HG03558 (cell line): Measurements from ENCODE around the gene WASF1.

ENCODE experiments used
- ATAC-seq: cut with Tn5 transposase; IDR thresholded peaks from one replicate; pipeline ENCODE4 v1.9.1; 2021; ENCODE audit warnings: moderate number of reproducible peaks; ENCODE audit not compliant: unreplicated experiment; ENCODE audit errors: extremely low read depth

Gene WASF1

GRCh38 chr6:110179406-110180227 is at the start of gene WASF1:
TSS of gene WASF1 (minus strand) at chr6:110179670. CDS start at chr6:110127601, 52,069 bp downstream.
- peak; percentile 78 for ATAC-seq

DNA sequence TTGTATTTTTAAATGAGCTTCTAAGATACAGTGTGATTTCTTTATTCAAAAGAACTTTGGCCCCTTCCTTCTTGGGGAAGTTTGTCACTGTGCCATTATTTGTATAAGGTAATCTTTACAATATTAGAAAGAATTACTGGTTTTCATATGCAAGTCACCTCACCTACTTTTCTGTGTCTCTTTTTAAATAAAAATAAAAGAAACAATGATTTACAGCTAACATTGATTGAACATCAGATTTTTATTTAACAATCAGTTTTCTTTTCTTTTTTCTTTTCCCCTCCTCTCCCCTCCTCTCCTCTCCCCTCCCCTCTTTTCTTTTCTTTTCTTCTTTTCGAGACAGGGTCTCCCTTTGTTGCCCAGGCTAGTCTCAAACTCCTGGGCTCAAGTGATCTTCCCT is 46.8 kb upstream of the WASF1 start:
- ATAC-seq, result no peak

- no peak for ATAC-seq
These were observed 42.3 kb upstream of the WASF1 start for GRCh38 chr6:110221738-110222137.

- ATAC-seq, result no peak
These were observed 37.8 kb upstream of the WASF1 start for GRCh38 chr6:110217266-110217665.

- no peak for ATAC-seq
These were observed 36.7 kb upstream of the WASF1 start for GRCh38 chr6:110216140-110216539.

DNA sequence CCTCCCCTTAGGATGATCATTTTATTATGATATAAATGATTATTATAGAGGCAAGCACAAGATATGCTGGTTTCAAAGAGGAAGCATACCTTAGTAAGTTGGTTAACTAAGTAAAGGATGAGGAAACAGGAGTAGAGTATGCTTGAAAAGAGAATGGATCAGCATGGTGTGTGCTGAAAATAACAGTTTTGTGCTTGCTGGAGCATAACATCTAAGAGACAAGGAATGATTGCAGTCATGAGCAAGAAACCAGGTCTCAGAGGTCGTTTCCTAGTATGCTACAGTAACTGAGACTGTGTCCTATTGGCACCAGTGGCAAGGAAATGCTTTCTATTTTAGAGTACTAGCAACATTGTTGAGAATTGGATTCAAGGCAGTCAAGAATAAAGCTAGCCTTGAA is 34.9 kb upstream of the WASF1 start:
- no peak for ATAC-seq

GRCh38 chr6:110211753-110212152 is 32.3 kb upstream of the WASF1 start:
- no peak for ATAC-seq

DNA sequence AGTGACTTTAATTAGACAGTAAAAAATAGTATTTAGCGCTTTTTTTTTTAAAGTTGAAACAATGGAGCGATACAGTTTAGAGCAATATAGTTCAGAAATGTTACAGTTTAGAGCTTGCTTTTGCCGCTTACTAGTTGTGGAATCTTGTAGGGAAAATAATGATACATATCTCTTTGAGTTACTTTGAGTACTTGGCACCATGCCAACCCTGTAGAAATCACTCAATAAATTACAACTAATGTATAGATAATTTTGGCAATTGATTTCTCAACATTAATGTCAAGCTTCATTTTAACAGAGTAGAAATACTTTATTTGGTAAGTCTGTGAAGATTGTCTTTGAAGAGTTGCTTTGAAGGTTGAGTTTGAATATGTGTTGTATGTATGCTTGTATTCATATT is 28.2 kb upstream of the WASF1 start:
- ATAC-seq, result no peak

GRCh38 chr6:110201151-110201884 is 21.8 kb upstream of the WASF1 start:
- ATAC-seq, result no peak

- ATAC-seq, result no peak
These were observed 19.1 kb upstream of the WASF1 start for GRCh38 chr6:110198561-110198960.

GRCh38 chr6:110196874-110197273 is 17.4 kb upstream of the WASF1 start:
- no peak for ATAC-seq

- no peak for ATAC-seq
These were observed 16.2 kb upstream of the WASF1 start for GRCh38 chr6:110195639-110196038.

DNA sequence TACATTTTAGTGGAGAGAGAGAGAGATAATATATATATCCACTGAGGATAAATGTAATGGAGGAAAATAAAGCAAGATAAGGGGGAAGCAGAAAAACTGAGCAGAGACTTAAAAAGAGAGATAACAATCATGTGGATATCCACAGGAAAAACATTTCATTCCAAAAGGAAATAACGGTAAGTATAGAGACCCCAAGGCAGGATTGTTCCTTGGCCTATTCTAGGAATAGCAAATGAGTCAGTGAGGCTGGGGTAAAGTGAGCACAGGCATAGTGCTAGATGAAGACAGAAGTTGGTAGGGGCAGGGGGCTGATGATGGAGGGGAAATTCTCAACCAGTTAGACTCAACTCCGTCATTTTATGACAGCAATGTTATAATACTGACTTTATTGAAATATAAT is 12.0 kb upstream of the WASF1 start:
- no peak for ATAC-seq

- no peak for ATAC-seq
These were observed 11.3 kb upstream of the WASF1 start for GRCh38 chr6:110190726-110191125.

- no peak for ATAC-seq
These were observed 9.3 kb upstream of the WASF1 start for GRCh38 chr6:110188791-110189190.

- peak; percentile 39 for ATAC-seq
These were observed 6.4 kb upstream of the WASF1 start for GRCh38 chr6:110185879-110186278.

GRCh38 chr6:110183292-110183885 is 3.9 kb upstream of the WASF1 start:
- no peak for ATAC-seq

DNA sequence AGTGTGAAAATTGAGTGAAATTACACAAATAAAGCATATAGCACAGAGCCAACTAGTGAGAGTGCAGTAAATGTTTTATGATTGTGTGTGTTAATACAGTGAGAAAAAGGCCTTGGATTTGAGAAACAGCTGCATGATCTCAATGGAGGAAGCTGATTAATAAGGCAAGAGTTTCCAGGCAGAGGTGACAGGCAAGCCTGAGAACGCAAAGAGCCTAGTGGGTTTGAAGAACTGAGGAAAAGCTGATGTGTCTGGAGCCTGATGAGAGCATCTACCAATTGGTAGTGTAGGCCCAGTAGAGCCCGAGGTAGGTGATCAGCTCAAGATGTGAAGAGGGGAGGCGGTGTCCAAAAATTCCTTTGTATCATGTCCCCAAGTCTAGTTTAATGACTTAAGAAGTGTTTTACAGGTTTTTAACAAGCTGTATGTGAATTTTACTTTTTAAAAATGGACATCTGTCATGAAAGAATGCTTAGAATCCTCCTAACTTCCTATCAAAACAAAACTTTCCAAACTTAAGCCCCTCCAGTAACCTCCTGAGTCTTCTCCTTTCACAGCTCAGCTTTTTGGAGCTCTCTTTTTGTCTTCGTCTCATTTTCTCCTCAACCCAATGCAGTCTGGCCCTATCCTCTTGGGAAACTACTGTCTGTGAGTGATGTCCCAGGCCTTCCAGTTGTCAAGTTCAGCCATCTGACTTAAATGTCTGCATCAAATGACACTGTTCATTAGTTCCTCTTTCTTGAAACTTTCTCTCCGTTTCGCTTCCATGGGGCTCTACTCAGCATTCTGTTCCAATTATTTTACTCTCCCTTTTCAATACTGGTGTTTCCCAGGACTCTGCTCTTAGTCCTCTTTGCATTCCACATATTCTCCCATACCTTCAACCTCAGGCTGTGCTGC is 1.9 kb upstream of the WASF1 start:
- no peak for ATAC-seq

GRCh38 chr6:110180228-110181008 is 948 bp upstream of the WASF1 start, which contains the start of gene CDC40:
TSS of gene CDC40 (plus strand) at chr6:110180427. CDS start at chr6:110180445, 18 bp downstream.
- ATAC-seq, result peak; percentile 30
